ENCODE data around the gene DIAPH2.

The DIAPH2 gene

GRCh38 chrX:97211070-97211469 lies 526.4 kb downstream of the DIAPH2 start:
- no peak for DNase-seq

GRCh38 chrX:97215186-97215585 lies 530.5 kb downstream of the DIAPH2 start:
- DNase-seq, result no peak

- DNase-seq, result no peak
These were observed 539.5 kb downstream of the DIAPH2 start for GRCh38 chrX:97224148-97224547.

GRCh38 chrX:97229318-97229717 lies 544.7 kb downstream of the DIAPH2 start:
- DNase-seq, result no peak

- no peak for DNase-seq
These were observed 546.3 kb downstream of the DIAPH2 start for GRCh38 chrX:97230948-97231347.

GRCh38 chrX:97234471-97235081 lies 549.9 kb downstream of the DIAPH2 start:
- DNase-seq, result no peak

- no peak for DNase-seq
These were observed 554.0 kb downstream of the DIAPH2 start for GRCh38 chrX:97238632-97239031.

GRCh38 chrX:97252111-97252510 lies 567.5 kb downstream of the DIAPH2 start:
- no peak for DNase-seq

- no peak for DNase-seq
These were observed 576.0 kb downstream of the DIAPH2 start for GRCh38 chrX:97260679-97261078.

GRCh38 chrX:97266406-97267121 lies 581.9 kb downstream of the DIAPH2 start:
- DNase-seq, result no peak

GRCh38 chrX:97267396-97268181 lies 582.9 kb downstream of the DIAPH2 start:
- no peak for DNase-seq

- no peak for DNase-seq
These were observed 583.6 kb downstream of the DIAPH2 start for GRCh38 chrX:97268182-97268680.

- no peak for DNase-seq
These were observed 599.9 kb downstream of the DIAPH2 start for GRCh38 chrX:97284531-97284930.

GRCh38 chrX:97290199-97290598 lies 605.6 kb downstream of the DIAPH2 start:
- DNase-seq, result no peak

GRCh38 chrX:97294041-97294440 lies 609.4 kb downstream of the DIAPH2 start:
- DNase-seq, result no peak

GRCh38 chrX:97295954-97296353 lies 611.3 kb downstream of the DIAPH2 start:
- no peak for DNase-seq

GRCh38 chrX:97306771-97307470 lies 622.3 kb downstream of the DIAPH2 start:
- DNase-seq, result no peak

GRCh38 chrX:97308171-97308570 lies 623.5 kb downstream of the DIAPH2 start:
- no peak for DNase-seq

GRCh38 chrX:97309487-97310116 lies 625.0 kb downstream of the DIAPH2 start:
- DNase-seq, result no peak

- DNase-seq, result no peak
These were observed 625.7 kb downstream of the DIAPH2 start for GRCh38 chrX:97310373-97310772.

- DNase-seq, result no peak
These were observed 626.6 kb downstream of the DIAPH2 start for GRCh38 chrX:97311066-97311778.

GRCh38 chrX:97314345-97314744 lies 629.7 kb downstream of the DIAPH2 start:
- no peak for DNase-seq

All from SW 1271 (cell line).